Kidney epithelial cell (primary cell): ENCODE data around the gene FAM219B. TPM values are rescaled to one million over a fixed set of nuclear protein-coding genes. Genes with fewer than 3 reads are reported as not detected.

Source experiments
- DNase-seq: peaks from one replicate; pipeline ENCODE4 v3.0.0-alpha.2; 2010; ENCODE audit warnings: low read depth
- H3K27me3 ChIP-seq: 2 replicates; pipeline ENCODE4 v1.6.0; 2011; ENCODE audit warnings: low read length; ENCODE audit not compliant: control insufficient read depth, insufficient read depth
- H3K36me3 ChIP-seq: 2 replicates; pipeline ENCODE4 v1.5.1; 2011; ENCODE audit warnings: low read length; ENCODE audit not compliant: control insufficient read depth, insufficient read depth
- H3K4me3 ChIP-seq: 2 replicates; pipeline ENCODE4 v1.5.1; 2011; ENCODE audit warnings: low read depth, mild to moderate bottlenecking, control low read depth, low read length
- total RNA-seq: library from RNA; depleted of rRNA; stranded (reverse); fragments of >200 nt; gene quantifications from 2 replicates; pipeline ENCODE4 v1.2.3, GENCODE V29; 2015
- TF ChIP-seq, protein P1 (sequence below): IDR thresholded peaks from 2 replicates; pipeline ENCODE4 v1.5.1; 2011; ENCODE audit warnings: mild to moderate bottlenecking, moderate library complexity, low read length, control low read depth, inconsistent platforms; ENCODE audit not compliant: insufficient read depth, poor library complexity, severe bottlenecking

The FAM219B gene
- total RNA-seq, 1 donor from 2014 or later: 42.2 TPM

- Histone ChIP-seq H3K4me3 (no peak overlapping the region), H3K36me3 (peaks cover 1% of the 10 kb centered on the region), H3K27me3 (no peaks in the 10 kb centered on the region)
- DNase-seq: no peak
- TF ChIP-seq, protein P1, sequence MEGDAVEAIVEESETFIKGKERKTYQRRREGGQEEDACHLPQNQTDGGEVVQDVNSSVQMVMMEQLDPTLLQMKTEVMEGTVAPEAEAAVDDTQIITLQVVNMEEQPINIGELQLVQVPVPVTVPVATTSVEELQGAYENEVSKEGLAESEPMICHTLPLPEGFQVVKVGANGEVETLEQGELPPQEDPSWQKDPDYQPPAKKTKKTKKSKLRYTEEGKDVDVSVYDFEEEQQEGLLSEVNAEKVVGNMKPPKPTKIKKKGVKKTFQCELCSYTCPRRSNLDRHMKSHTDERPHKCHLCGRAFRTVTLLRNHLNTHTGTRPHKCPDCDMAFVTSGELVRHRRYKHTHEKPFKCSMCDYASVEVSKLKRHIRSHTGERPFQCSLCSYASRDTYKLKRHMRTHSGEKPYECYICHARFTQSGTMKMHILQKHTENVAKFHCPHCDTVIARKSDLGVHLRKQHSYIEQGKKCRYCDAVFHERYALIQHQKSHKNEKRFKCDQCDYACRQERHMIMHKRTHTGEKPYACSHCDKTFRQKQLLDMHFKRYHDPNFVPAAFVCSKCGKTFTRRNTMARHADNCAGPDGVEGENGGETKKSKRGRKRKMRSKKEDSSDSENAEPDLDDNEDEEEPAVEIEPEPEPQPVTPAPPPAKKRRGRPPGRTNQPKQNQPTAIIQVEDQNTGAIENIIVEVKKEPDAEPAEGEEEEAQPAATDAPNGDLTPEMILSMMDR: no peak
Observed at GRCh38 chr15:74856537-74856936, 50.1 kb downstream of the FAM219B start.

GRCh38 chr15:74855857-74856256 is 50.8 kb downstream of the FAM219B start:
- TF ChIP-seq, protein P1: no peak
- Histone ChIP-seq H3K27me3 (no peaks in the 10 kb centered on the region), H3K36me3 (peaks cover 2% of the 10 kb centered on the region), H3K4me3 (no peak overlapping the region)
- no peak for DNase-seq

DNA sequence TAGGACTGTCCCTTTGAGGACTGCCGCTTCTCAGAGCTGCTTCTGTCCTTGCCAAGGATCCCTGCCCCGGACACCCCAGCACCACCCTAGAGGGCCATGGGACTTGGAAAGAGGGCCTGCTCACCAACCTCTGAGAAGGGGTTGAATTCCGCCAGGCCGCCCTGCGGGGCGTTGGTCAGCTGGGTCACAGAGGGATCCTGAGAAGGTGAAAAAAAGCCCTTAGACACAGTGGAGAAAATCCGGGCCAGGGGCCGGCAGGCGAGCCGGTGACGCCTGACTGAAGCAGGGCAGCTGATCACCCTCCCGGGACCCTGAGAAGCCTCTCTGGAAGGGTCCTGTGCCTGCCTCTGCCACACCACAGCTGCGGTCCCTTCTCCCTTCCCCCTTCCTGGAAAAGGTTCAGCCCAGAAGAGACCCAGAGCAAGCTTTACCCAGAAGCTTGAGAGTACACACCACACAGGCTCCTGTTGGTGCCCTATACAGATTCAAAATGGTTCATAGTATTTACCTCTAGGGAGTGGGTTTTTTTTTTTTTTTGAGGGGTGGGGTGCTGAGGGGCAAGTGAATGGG is 52.1 kb downstream of the FAM219B start:
- Histone ChIP-seq H3K4me3 (no peak overlapping the region), H3K27me3 (no peaks in the 10 kb centered on the region), H3K36me3 (peaks cover 3% of the 10 kb centered on the region)
- TF ChIP-seq, protein P1: no peak
- no peak for DNase-seq

- TF ChIP-seq, protein P1: no peak
- H3K4me3 ChIP-seq: no peak overlapping the region
- no peak for DNase-seq
- H3K36me3 ChIP-seq: peaks cover 2% of the 10 kb centered on the region
- H3K27me3 ChIP-seq: no peaks in the 10 kb centered on the region
Observed at GRCh38 chr15:74851960-74852359, 54.7 kb downstream of the FAM219B start.

GRCh38 chr15:74850393-74850792 is 56.3 kb downstream of the FAM219B start:
- no peak overlapping the region for H3K4me3 ChIP-seq
- H3K36me3 ChIP-seq: peaks cover 2% of the 10 kb centered on the region
- no peaks in the 10 kb centered on the region for H3K27me3 ChIP-seq
- no peak for DNase-seq
- TF ChIP-seq, protein P1: no peak

Other genes with a start within 250 kb of the FAM219B start
- gene EDC3, start 210.8 kb downstream of the FAM219B start, total RNA-seq: 15.3 and 24.9 TPM in 2 replicates
- 0.33 TPM in 1 of 2 replicates, not detected in the other for gene CYP1A1, start 181.3 kb downstream of the FAM219B start, total RNA-seq
- gene CYP1A2, start 158.0 kb downstream of the FAM219B start, total RNA-seq: not detected in 2 replicates
- 48.0 and 51.0 TPM in 2 replicates for gene CSK, start 124.8 kb downstream of the FAM219B start, total RNA-seq
- gene LMAN1L, start 94.0 kb downstream of the FAM219B start, total RNA-seq: not detected in 2 replicates
- gene CPLX3, start 80.2 kb downstream of the FAM219B start, total RNA-seq: not detected in 2 replicates
- 24.0 and 32.0 TPM in 2 replicates for gene ULK3, start 63.7 kb downstream of the FAM219B start, total RNA-seq
- 93.4 and 107 TPM in 2 replicates for gene SCAMP2, start 33.5 kb downstream of the FAM219B start, total RNA-seq
- gene MPI, start 16.8 kb downstream of the FAM219B start, total RNA-seq: 39.5 and 45.2 TPM in 2 replicates
- 132 and 136 TPM in 2 replicates for gene COX5A, start 31.2 kb upstream of the FAM219B start, total RNA-seq
- gene RPP25, start 49.9 kb upstream of the FAM219B start, total RNA-seq: 9.6 and 12.8 TPM in 2 replicates
- gene SCAMP5, start 88.7 kb upstream of the FAM219B start, total RNA-seq: 13.9 and 15.4 TPM in 2 replicates
- gene PPCDC, start 116.7 kb upstream of the FAM219B start, total RNA-seq: 20.1 and 25.9 TPM in 2 replicates